ENCODE data around the gene TPSG1. TPM values are rescaled to one million over a fixed set of nuclear protein-coding genes. Genes with fewer than 3 reads are reported as not detected.
A peak's percentile ranks its signal among the peaks of the same experiment; 100 is the strongest.

Gene TPSG1
- total and polyA plus RNA-seq, 2 of the 13 experiments (the other 11 are each of a cell fraction or from before 2014, with no cell fraction given) = not detected

DNA sequence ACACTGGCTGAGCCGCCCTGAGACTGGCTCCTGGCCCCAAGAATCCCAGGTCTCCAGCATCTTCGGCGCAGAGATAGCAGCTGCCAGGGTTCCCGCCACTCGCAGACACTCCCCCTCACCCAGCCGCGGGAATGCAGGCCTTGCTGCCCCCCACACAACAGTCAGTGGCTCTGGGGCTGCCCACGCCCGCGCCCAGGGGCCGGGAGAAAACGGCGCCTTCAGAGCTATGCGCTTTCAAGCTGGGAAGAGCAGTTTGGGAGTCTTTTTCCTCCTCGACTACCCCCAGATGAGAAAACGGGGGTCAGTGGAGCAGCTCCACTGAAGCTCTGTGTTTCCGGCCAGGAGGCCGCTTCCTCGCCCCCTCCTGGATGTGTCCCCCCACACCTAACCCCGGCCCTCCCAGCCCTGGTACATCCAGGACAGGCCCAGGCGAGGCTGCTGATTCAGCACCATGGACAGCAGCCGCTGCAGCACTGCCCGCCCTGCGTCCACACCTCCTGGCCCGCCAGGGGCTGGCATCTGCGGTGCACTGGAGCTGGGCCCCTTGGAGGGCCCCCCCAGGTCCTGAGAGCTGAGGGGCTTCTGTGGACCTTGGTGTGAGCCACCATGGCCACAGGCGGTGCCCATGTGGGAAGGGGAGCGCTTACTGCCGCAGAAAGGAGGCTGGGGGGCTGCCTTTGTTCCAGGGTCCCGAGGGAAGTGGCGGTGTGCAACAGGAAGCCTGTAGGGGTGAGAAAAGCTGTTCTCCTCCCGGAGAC is 36.5 kb downstream of the TPSG1 start (continued):
- TF ChIP-seq ZNF414 (CRISPR knock-in tag; IDR thresholded peaks at IDR 0.05) (no peak; the same call in 1 of the 2 replicates), LRRFIP1 (CRISPR knock-in tag; conservative IDR thresholded peaks at IDR 0.05) (no peak), SETDB1 (CRISPR knock-in tag; IDR thresholded peaks at IDR 0.05; ENCODE audit: borderline replicate concordance) (no peak), ZMYM4 (CRISPR knock-in tag; IDR thresholded peaks at IDR 0.05) (peak; percentile 53), HCFC1 (IDR thresholded peaks at IDR 0.05; ENCODE audit: low read depth, low read length) (no peak), ESRRA (CRISPR knock-in tag; IDR thresholded peaks at IDR 0.05; ENCODE audit: low read depth) (0 out of 2 replicates have a peak, but pooled peaks have one; percentile 51), PHF21A (CRISPR knock-in tag; IDR thresholded peaks at IDR 0.05) (no peak), PTBP1 (IDR thresholded peaks at IDR 0.05; ENCODE audit: low read depth, low read length, poor library complexity, severe bottlenecking) (no peak), ZNF44 (CRISPR knock-in tag; IDR thresholded peaks at IDR 0.05) (no peak), ZNF280B (CRISPR knock-in tag; IDR thresholded peaks at IDR 0.05; ENCODE audit: borderline replicate concordance) (no peak), ZUFSP (CRISPR knock-in tag; IDR thresholded peaks at IDR 0.05; ENCODE audit: borderline replicate concordance) (no peak), BRCA1 (CRISPR knock-in tag; IDR thresholded peaks at IDR 0.05) (peak; percentile 93), ZNF776 (CRISPR knock-in tag; IDR thresholded peaks at IDR 0.05) (0 out of 2 replicates have a peak, but pooled peaks have one; percentile 34), ZNF276 (CRISPR knock-in tag; IDR thresholded peaks at IDR 0.05; ENCODE audit: low read depth) (peak; percentile 69; the same call in 1 of the 2 replicates), PCBP1 (IDR thresholded peaks at IDR 0.05; ENCODE audit: borderline replicate concordance, low read depth, low read length) (0 out of 2 replicates have a peak, but pooled peaks have one; percentile 3), ZNF891 (CRISPR knock-in tag; IDR thresholded peaks at IDR 0.05) (peak; percentile 91; the same call in 1 of the 2 replicates), POLR2AphosphoS5 (IDR thresholded peaks at IDR 0.05; ENCODE audit: low read depth, low read length) (no peak), ZNF7 (CRISPR knock-in tag; IDR thresholded peaks at IDR 0.05) (peak; percentile 54; the same call in 1 of the 2 replicates)
- TF ChIP-seq, protein P1, sequence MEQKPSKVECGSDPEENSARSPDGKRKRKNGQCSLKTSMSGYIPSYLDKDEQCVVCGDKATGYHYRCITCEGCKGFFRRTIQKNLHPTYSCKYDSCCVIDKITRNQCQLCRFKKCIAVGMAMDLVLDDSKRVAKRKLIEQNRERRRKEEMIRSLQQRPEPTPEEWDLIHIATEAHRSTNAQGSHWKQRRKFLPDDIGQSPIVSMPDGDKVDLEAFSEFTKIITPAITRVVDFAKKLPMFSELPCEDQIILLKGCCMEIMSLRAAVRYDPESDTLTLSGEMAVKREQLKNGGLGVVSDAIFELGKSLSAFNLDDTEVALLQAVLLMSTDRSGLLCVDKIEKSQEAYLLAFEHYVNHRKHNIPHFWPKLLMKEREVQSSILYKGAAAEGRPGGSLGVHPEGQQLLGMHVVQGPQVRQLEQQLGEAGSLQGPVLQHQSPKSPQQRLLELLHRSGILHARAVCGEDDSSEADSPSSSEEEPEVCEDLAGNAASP (CRISPR knock-in tag; IDR thresholded peaks at IDR 0.05; ENCODE audit: borderline replicate concordance) = peak; percentile 76; the same call in 1 of the 2 replicates

Data from HepG2 (cell line).